H1 (cell line): Measurements from ENCODE around the gene TCF7. TPM values are rescaled to one million over a fixed set of nuclear protein-coding genes. Genes with fewer than 3 reads are reported as not detected.

Source experiments
- CTCF ChIA-PET: fragments of 300-600 bp; sonication (Branson Sonifier 250); formaldehyde crosslinking; loops from one replicate; lab custom pipeline; 2021; ENCODE audit not compliant: partially characterized antibody; lab: Charles Lee
- POLR2A ChIA-PET: fragments of 300-600 bp; sonication (Branson Sonifier 250); formaldehyde crosslinking; loops from one replicate; lab custom pipeline; 2021; ENCODE audit warnings: inconsistent platforms; ENCODE audit not compliant: partially characterized antibody; lab: Charles Lee
- DNase-seq, 2 experiments: peaks; one replicate each; pipeline versions ENCODE4 v3.0.0 to v3.0.0-alpha.2; 2010 to 2022; ENCODE audit warnings: low spot score in 2 of 2, low read depth in 1 of 2, mixed read lengths in 1 of 2
- FAIRE-seq: peaks from 2 replicates; lab custom pipeline; 2011; peaks lifted over from hg19 to GRCh38; lab: Jason Lieb, UNC
- H2AFZ ChIP-seq: 2 replicates; pipeline ENCODE4 v1.8.1; 2012; ENCODE audit warnings: low read length, inconsistent platforms
- H2AK5ac ChIP-seq: 2 replicates; pipeline ENCODE4 v1.6.1; 2013; ENCODE audit warnings: low read depth, low read length
- H2BK120ac ChIP-seq: replicated peaks from 2 replicates; pipeline ENCODE3; 2013; ENCODE audit warnings: low read depth, low read length, inconsistent platforms
- H2BK12ac ChIP-seq: 2 replicates; pipeline ENCODE4 v1.6.1; 2013; ENCODE audit warnings: low read depth, low read length
- H2BK15ac ChIP-seq: 2 replicates; pipeline ENCODE4 v1.6.1; 2013; ENCODE audit warnings: low read length
- H2BK20ac ChIP-seq: 2 replicates; pipeline ENCODE4 v1.6.1; 2013; ENCODE audit warnings: low read length
- H2BK5ac ChIP-seq: 2 replicates; pipeline ENCODE4 v1.6.1; 2013; ENCODE audit warnings: low read depth, low read length
- H3K14ac ChIP-seq: 2 replicates; pipeline ENCODE4 v1.6.1; 2013; ENCODE audit warnings: inconsistent platforms; ENCODE audit not compliant: insufficient read length
- H3K18ac ChIP-seq: 2 replicates; pipeline ENCODE4 v1.6.1; 2013; ENCODE audit warnings: low read length; ENCODE audit errors: extremely low read depth
- H3K23ac ChIP-seq: 2 replicates; pipeline ENCODE4 v1.6.1; 2013; ENCODE audit warnings: inconsistent platforms; ENCODE audit not compliant: insufficient read length
- H3K23me2 ChIP-seq: 2 replicates; pipeline ENCODE4 v1.6.1; 2013; ENCODE audit warnings: low read depth, low read length
- H3K27ac ChIP-seq: 2 replicates; pipeline ENCODE4 v1.6.1; 2011; ENCODE audit warnings: low read depth, low read length, inconsistent platforms
- H3K27me3 ChIP-seq, 4 experiments: replicated peaks in 1 of 4; 1 replicate in 1 of 4; 2 replicates in 3 of 4; pipeline versions ENCODE4 v1.6.1 to v1.8.1; 2011 to 2013; ENCODE audit warnings: low read length in 3 of 4, mild to moderate bottlenecking in 3 of 4, inconsistent platforms in 2 of 4, mixed read lengths in 2 of 4, moderate library complexity in 1 of 4; ENCODE audit not compliant: control insufficient read depth in 3 of 4, insufficient read depth in 3 of 4; ENCODE audit errors: extremely low read depth in 1 of 4
- H3K36me3 ChIP-seq, 4 experiments: 2 replicates each; pipeline versions ENCODE4 v1.6.1 to v1.8.1; 2011 to 2013; ENCODE audit warnings: mild to moderate bottlenecking in 4 of 4, low read length in 3 of 4, moderate library complexity in 2 of 4, control low read depth in 1 of 4, inconsistent platforms in 1 of 4; ENCODE audit not compliant: insufficient read depth in 4 of 4, control insufficient read depth in 2 of 4
- H3K4ac ChIP-seq: replicated peaks from 2 replicates; pipeline ENCODE3; 2013; ENCODE audit warnings: low read length, low read depth, mixed read lengths, inconsistent platforms; ENCODE audit not compliant: insufficient read length
- H3K4me1 ChIP-seq, 4 experiments: replicated peaks in 1 of 4; 1 replicate in 1 of 4; 2 replicates in 3 of 4; pipeline versions ENCODE4 v1.6.1 to v1.8.1; 2011 to 2013; ENCODE audit warnings: low read length in 3 of 4, inconsistent platforms in 2 of 4, mixed read lengths in 1 of 4; ENCODE audit not compliant: insufficient read depth in 4 of 4, control insufficient read depth in 3 of 4
- H3K4me2 ChIP-seq, 2 experiments: 2 replicates each; pipeline versions ENCODE4 v1.6.1 to v1.8.1; 2011 to 2013; ENCODE audit warnings: low read depth in 2 of 2, low read length in 2 of 2, control low read depth in 1 of 2, inconsistent platforms in 1 of 2, mild to moderate bottlenecking in 1 of 2; ENCODE audit not compliant: insufficient read depth in 1 of 2
- H3K4me3 ChIP-seq, 4 experiments: fragments of 200-600, 300-600 bp in 1 of 4; sonication (generic), shearing (Covaris generic), sonication (Bioruptor Twin) in 1 of 4; 2 replicates each; pipeline versions ENCODE4 v1.5.1 to v1.8.1; 2011 to 2016; ENCODE audit warnings: low read length in 4 of 4, low read depth in 3 of 4, control low read depth in 2 of 4, inconsistent platforms in 2 of 4, mild to moderate bottlenecking in 2 of 4, mixed read lengths in 1 of 4, moderate library complexity in 1 of 4; ENCODE audit not compliant: insufficient read depth in 2 of 4; ENCODE audit errors: extremely low read depth in 1 of 4
- H3K56ac ChIP-seq: replicated peaks from 2 replicates; pipeline ENCODE3; 2013; ENCODE audit warnings: low read depth, mild to moderate bottlenecking, mixed read lengths, low read length, inconsistent platforms; ENCODE audit not compliant: insufficient read length
- H3K79me1 ChIP-seq: 2 replicates; pipeline ENCODE4 v1.6.1; 2013; ENCODE audit warnings: low read depth, low read length, control low read depth
- H3K79me2 ChIP-seq, 2 experiments: 2 replicates each; pipeline versions ENCODE4 v1.6.1 to v1.8.1; 2012 to 2013; ENCODE audit warnings: low read length in 2 of 2, mild to moderate bottlenecking in 2 of 2, inconsistent platforms in 1 of 2; ENCODE audit not compliant: insufficient read depth in 2 of 2, control insufficient read depth in 1 of 2
- H3K9ac ChIP-seq, 4 experiments: replicated peaks in 1 of 4; 1 replicate in 1 of 4; 2 replicates in 3 of 4; pipeline versions ENCODE4 v1.6.1 to v1.8.1; 2011 to 2013; ENCODE audit warnings: low read depth in 3 of 4, low read length in 3 of 4, control low read depth in 2 of 4, mild to moderate bottlenecking in 2 of 4, moderate library complexity in 2 of 4, inconsistent platforms in 1 of 4; ENCODE audit errors: extremely low read depth in 1 of 4
- H3K9me3 ChIP-seq, 2 experiments: 2 replicates each; pipeline versions ENCODE4 v1.6.1 to v1.8.1; 2012 to 2013; ENCODE audit warnings: mild to moderate bottlenecking in 2 of 2, moderate library complexity in 2 of 2, control low read depth in 1 of 2, inconsistent platforms in 1 of 2, low read depth in 1 of 2, low read length in 1 of 2, mixed read lengths in 1 of 2; ENCODE audit not compliant: insufficient read depth in 2 of 2
- H4K20me1 ChIP-seq, 2 experiments: replicated peaks in 1 of 2; 2 replicates each; pipeline versions ENCODE3 to v1.8.1; 2011 to 2013; ENCODE audit warnings: inconsistent platforms in 2 of 2, low read length in 2 of 2, mild to moderate bottlenecking in 1 of 2; ENCODE audit not compliant: insufficient read depth in 2 of 2, control insufficient read depth in 1 of 2
- H4K5ac ChIP-seq: 2 replicates; pipeline ENCODE4 v1.6.1; 2013; ENCODE audit warnings: low read length, low read depth, mixed read lengths, inconsistent platforms; ENCODE audit not compliant: insufficient read length
- H4K8ac ChIP-seq: 2 replicates; pipeline ENCODE4 v1.8.0; 2013; ENCODE audit warnings: mild to moderate bottlenecking, moderate library complexity, low read length, inconsistent platforms; ENCODE audit not compliant: insufficient read depth; ENCODE audit errors: extremely low read depth
- H4K91ac ChIP-seq: replicated peaks from 2 replicates; pipeline ENCODE3; 2013; ENCODE audit warnings: low read length, mixed read lengths, inconsistent platforms; ENCODE audit not compliant: insufficient read length
- CBX5 ChIP-seq: fragments of 300-800, 300-1000 bp; sonication (generic); IDR thresholded peaks from 2 replicates; pipeline ENCODE4 v1.7.1; 2016; ENCODE audit warnings: antibody characterized with exemption, low read length, low read depth
- CHD1 ChIP-seq: IDR thresholded peaks from 2 replicates; pipeline ENCODE4 v1.6.1; 2012; ENCODE audit warnings: low read depth, low read length, improper control_type of control experiment
- KDM1A ChIP-seq: fragments of 200-600, 300-600 bp; sonication (generic); IDR thresholded peaks from 2 replicates; pipeline ENCODE4 v1.7.1; 2016; ENCODE audit warnings: mild to moderate bottlenecking, low read length, borderline replicate concordance
- RAD21 ChIP-seq, 2 experiments: IDR thresholded peaks in 1 of 2; conservative IDR thresholded peaks in 1 of 2; 2 replicates each; pipeline ENCODE4 v1.6.1; 2011; ENCODE audit warnings: low read depth in 2 of 2, low read length in 2 of 2, improper control_type of control experiment in 1 of 2, inconsistent platforms in 1 of 2, mild to moderate bottlenecking in 1 of 2, moderate library complexity in 1 of 2
- WGBS, 2 experiments: shearing (Covaris generic) in 1 of 2; methylation state at CpG; one replicate each; pipeline versions ENCODE4 v1.1.6 to v1.1.7; 2013 to 2015; ENCODE audit warnings: low lambda C conversion rate in 2 of 2, mixed read lengths in 2 of 2, inconsistent platforms in 1 of 2, low coverage in 1 of 2, missing lambda C conversion rate in 1 of 2; ENCODE audit not compliant: insufficient replicate concordance in 2 of 2, insufficient coverage in 1 of 2, insufficient read length in 1 of 2; ENCODE audit errors: extremely low coverage in 1 of 2, missing lambda C conversion rate in 1 of 2; 5-methylcytosine and 5-hydroxymethylcytosine counted together
- polyA plus RNA-seq, 7 experiments: library from polyadenylated mRNA; depleted of rRNA in 3 of 7; stranded (reverse) in 5 of 7; unstranded in 2 of 7; fragments of >200 nt in 5 of 7; fragments of 200-250 nt in 2 of 7; gene quantifications; 1 replicate in 5 of 7; 2 replicates in 1 of 7; 4 replicates in 1 of 7; pipeline versions ENCODE4 v1.2.1 to v1.2.3, GENCODE V29; 2011 to 2013; ENCODE audit warnings: missing spikeins in 2 of 7, mixed read lengths in 2 of 7
- total RNA-seq: library from RNA; stranded (reverse); fragmentation: NEBNext Ultra II Directional; extraction: Animal tissue kit (Norgen Biotek cat#: 25700); gene quantifications from 2 replicates; pipeline ENCODE4 v1.2.1, GENCODE V29; 2021
- TF ChIP-seq, protein P1 (sequence below): IDR thresholded peaks from 2 replicates; pipeline ENCODE4 v1.6.1; 2012; ENCODE audit warnings: inconsistent platforms

The TCF7 gene
- total and polyA plus RNA-seq, 2 of the 8 experiments (the other 6 are each of a cell fraction or from before 2014, with no cell fraction given): 4.7 to 8.5 TPM

DNA sequence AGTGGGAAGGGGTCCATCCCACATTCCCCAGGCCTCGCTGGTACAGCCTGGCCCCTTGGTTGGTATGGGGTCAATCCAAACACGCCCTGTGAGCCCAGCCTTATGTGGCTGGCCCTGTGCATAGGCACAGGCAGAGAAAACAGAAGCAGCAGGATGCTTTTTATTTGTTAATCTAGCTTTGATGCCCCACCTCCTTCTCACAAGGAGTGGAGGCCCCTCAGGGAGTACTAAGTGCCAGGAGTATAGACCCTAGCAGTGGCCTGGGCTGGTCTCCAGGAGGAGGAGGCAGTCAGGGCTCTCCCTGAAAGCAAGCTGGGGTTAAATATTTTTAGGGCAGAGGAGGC lies 14.6 kb upstream of the TCF7 start:
- H3K4me1 ChIP-seq: peaks cover 6 to 31% (median 25%) of the 10 kb centered on the region in 4 experiments
- peak; percentile 13 for FAIRE-seq
- no peak overlapping the region for H3K9ac ChIP-seq
- no peaks in the 10 kb centered on the region for H3K79me1 ChIP-seq
- no peaks in the 10 kb centered on the region for H4K20me1 ChIP-seq
- WGBS, 2 experiments: 8% methylated on average over 2 of the region's 2 CpGs; no CpG with 5 or more reads in 1 of the 2 experiments
- peak overlapping the region; percentile 40 to 67 for H3K4me2 ChIP-seq
- no peak overlapping the region for H3K14ac ChIP-seq
- 0 out of 2 replicates have a peak overlapping the region, but pooled peaks have one; percentile 13 for H2BK12ac ChIP-seq
- H2BK15ac ChIP-seq: peak overlapping the region; percentile 73
- H4K5ac ChIP-seq: no peak overlapping the region
- H2BK20ac ChIP-seq: no peak overlapping the region
- H3K4ac ChIP-seq: no peak overlapping the region
- H3K56ac ChIP-seq: no peak overlapping the region
- TF ChIP-seq CBX5 (no peak), CHD1 (no peak), KDM1A (peak; percentile 3; the same call in 1 of the 2 replicates), RAD21 (IDR thresholded peaks at IDR 0.05 in 1 of 2, conservative IDR thresholded peaks at IDR 0.05 in 1 of 2; ENCODE audit: low read depth in 2 of 2, low read length in 2 of 2) (0 out of 4 replicates have a peak, but pooled peaks of 1 of the 2 experiments have one; percentile 2)
- TF ChIP-seq, protein P1, sequence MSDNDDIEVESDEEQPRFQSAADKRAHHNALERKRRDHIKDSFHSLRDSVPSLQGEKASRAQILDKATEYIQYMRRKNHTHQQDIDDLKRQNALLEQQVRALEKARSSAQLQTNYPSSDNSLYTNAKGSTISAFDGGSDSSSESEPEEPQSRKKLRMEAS: 0 out of 2 replicates have a peak, but pooled peaks have one; percentile 21
- no peak overlapping the region for H2AFZ ChIP-seq
- no peak overlapping the region for H2AK5ac ChIP-seq
- no peak overlapping the region; the same call in 1 of the 2 replicates for H3K18ac ChIP-seq
- CTCF ChIA-PET: interaction anchor here (0.6 to 7.8 kb wide), 14 partner anchors 11 to 291 kb away, joined by 3 to 84 read pairs (median 6); partner anchors contain the start of genes PPP2CA and TCF7
- POLR2A ChIA-PET: interaction anchor here (0.7 to 2.2 kb wide), 7 partner anchors 12 to 426 kb away, joined by 3 to 5 read pairs (median 4); partner anchors contain the start of genes JADE2 and SKP1
- H3K79me2 ChIP-seq: no peaks in the 10 kb centered on the region
- 0 out of 2 replicates have a peak overlapping the region, but pooled peaks have one; percentile 69 for H4K8ac ChIP-seq
- H2BK120ac ChIP-seq: no peak overlapping the region
- H3K27me3 ChIP-seq: peaks cover 2 to 22% (median 18%) of the 10 kb centered on the region in 4 experiments; a peak in 6 of 7 replicates
- no peaks in the 10 kb centered on the region for H3K9me3 ChIP-seq
- H3K4me3 ChIP-seq: peak overlapping the region in 3 of 4 experiments; percentile 6 to 30 (median 11); a peak in 3 of 8 replicates
- H2BK5ac ChIP-seq: no peak overlapping the region
- no peak overlapping the region for H3K23ac ChIP-seq
- DNase-seq: no peak
- no peaks in the 10 kb centered on the region for H3K36me3 ChIP-seq
- no peak overlapping the region for H3K27ac ChIP-seq
- no peak overlapping the region for H4K91ac ChIP-seq
- H3K23me2 ChIP-seq: no peaks in the 10 kb centered on the region
